Measurements from ENCODE around the gene POLD1. TPM values are rescaled to one million over a fixed set of nuclear protein-coding genes. Genes with fewer than 3 reads are reported as not detected.

Gene POLD1
- total RNA-seq, 1 experiment from 2014 or later, result 31.9 TPM

- Mint-ChIP-seq H3K27ac (ENCODE audit: low read depth, unreplicated experiment) (peak within 1 kb of the TSS; percentile 51), H3K9me3 (ENCODE audit: unreplicated experiment) (no peaks in the 10 kb centered on the region), H3K36me3 (ENCODE audit: insufficient read depth, unreplicated experiment) (no peaks in the 10 kb centered on the region), H3K4me1 (ENCODE audit: insufficient read depth, unreplicated experiment) (peaks cover 11% of the 10 kb centered on the region), H3K4me3 (ENCODE audit: unreplicated experiment) (peak within 1 kb of the TSS; percentile 75), H3K27me3 (ENCODE audit: insufficient read depth, unreplicated experiment) (peaks cover 18% of the 10 kb centered on the region)
- ChIA-PET POLR2A (interaction anchor here (0.6 kb wide), 1 partner anchor 1435 kb away, joined by 3 read pairs; no protein-coding TSS in a partner anchor), CTCF (interaction anchor here (0.6 kb wide), 2 partner anchors 46 to 90 kb away, joined by 3 read pairs; no protein-coding TSS in a partner anchor)
- no TSS peak for BruUV-seq (replicated peaks)
- intact Hi-C loops (cut with micrococcal nuclease), result no loop called here
- TF ChIP-seq CTCF (IDR thresholded peaks at IDR 0.05; ENCODE audit: unreplicated experiment), result no peak
- no peak for DNase-seq (ENCODE audit: unreplicated experiment)
Observed at GRCh38 chr19:50432221-50433028, 48.3 kb downstream of the POLD1 start, which contains the start of gene MYBPC2. Gene MYBPC2 (plus strand): TSS chr19:50432892. CDS start chr19:50432954, 62 bp downstream.

- Mint-ChIP-seq H3K4me3 (ENCODE audit: unreplicated experiment) (peak overlapping the region; percentile 75), H3K36me3 (ENCODE audit: insufficient read depth, unreplicated experiment) (no peaks in the 10 kb centered on the region), H3K4me1 (ENCODE audit: insufficient read depth, unreplicated experiment) (peaks cover 11% of the 10 kb centered on the region), H3K27me3 (ENCODE audit: insufficient read depth, unreplicated experiment) (peaks cover 28% of the 10 kb centered on the region), H3K9me3 (ENCODE audit: unreplicated experiment) (no peaks in the 10 kb centered on the region), H3K27ac (ENCODE audit: low read depth, unreplicated experiment) (no peak overlapping the region)
- ChIA-PET CTCF (interaction anchor here (0.6 to 1.6 kb wide), 3 partner anchors 27 to 745 kb away, joined by 3 to 4 read pairs (median 3); no protein-coding TSS in a partner anchor), POLR2A (no interaction called here)
- no peak for TF ChIP-seq CTCF (IDR thresholded peaks at IDR 0.05; ENCODE audit: unreplicated experiment)
- DNase-seq (ENCODE audit: unreplicated experiment), result no peak
- no TSS peak for BruUV-seq (replicated peaks)
- intact Hi-C loops (cut with micrococcal nuclease), result no loop called here
Observed at GRCh38 chr19:50433201-50434180, 49.3 kb downstream of the POLD1 start.

GRCh38 chr19:50434525-50434924, 50.4 kb downstream of the POLD1 start:
- DNase-seq (ENCODE audit: unreplicated experiment), result no peak
- Mint-ChIP-seq H3K4me3 (ENCODE audit: unreplicated experiment) (no peak overlapping the region), H3K27me3 (ENCODE audit: insufficient read depth, unreplicated experiment) (peaks cover 39% of the 10 kb centered on the region), H3K9me3 (ENCODE audit: unreplicated experiment) (no peaks in the 10 kb centered on the region), H3K27ac (ENCODE audit: low read depth, unreplicated experiment) (no peak overlapping the region), H3K36me3 (ENCODE audit: insufficient read depth, unreplicated experiment) (no peaks in the 10 kb centered on the region), H3K4me1 (ENCODE audit: insufficient read depth, unreplicated experiment) (peaks cover 11% of the 10 kb centered on the region)
- intact Hi-C loops (cut with micrococcal nuclease), result no loop called here
- ChIA-PET CTCF (interaction anchor here (1.6 kb wide), 1 partner anchor 26 kb away, joined by 4 read pairs; no protein-coding TSS in a partner anchor), POLR2A (no interaction called here)
- no TSS peak for BruUV-seq (replicated peaks)
- TF ChIP-seq CTCF (IDR thresholded peaks at IDR 0.05; ENCODE audit: unreplicated experiment), result no peak

- ChIA-PET POLR2A (no interaction called here), CTCF (no interaction called here)
- Mint-ChIP-seq H3K4me3 (ENCODE audit: unreplicated experiment) (no peak overlapping the region), H3K9me3 (ENCODE audit: unreplicated experiment) (no peaks in the 10 kb centered on the region), H3K4me1 (ENCODE audit: insufficient read depth, unreplicated experiment) (peaks cover 11% of the 10 kb centered on the region), H3K36me3 (ENCODE audit: insufficient read depth, unreplicated experiment) (no peaks in the 10 kb centered on the region), H3K27me3 (ENCODE audit: insufficient read depth, unreplicated experiment) (peaks cover 46% of the 10 kb centered on the region), H3K27ac (ENCODE audit: low read depth, unreplicated experiment) (no peak overlapping the region)
- no peak for DNase-seq (ENCODE audit: unreplicated experiment)
- no peak for TF ChIP-seq CTCF (IDR thresholded peaks at IDR 0.05; ENCODE audit: unreplicated experiment)
- no TSS peak for BruUV-seq (replicated peaks)
- intact Hi-C loops (cut with micrococcal nuclease), result no loop called here
Observed at GRCh38 chr19:50435221-50435620, 51.1 kb downstream of the POLD1 start.

Data from MCF 10A (cell line).